Activated T-cell treated with anti-CD3 and anti-CD28 coated beads, Interleukin-2, amount 50 U/mL, for 1 hour (primary cell): ENCODE measurements around the gene PHOX2A.
"Not testable (repeated sequence)": the region's sequence is repeated elsewhere in the genome, so short reads cannot be mapped to it uniquely, and the experiment has no call there.

ENCODE experiments used
- DNase-seq: peaks from one replicate; pipeline ENCODE4 v3.0.0-alpha.2; 2020

PHOX2A gene

DNA sequence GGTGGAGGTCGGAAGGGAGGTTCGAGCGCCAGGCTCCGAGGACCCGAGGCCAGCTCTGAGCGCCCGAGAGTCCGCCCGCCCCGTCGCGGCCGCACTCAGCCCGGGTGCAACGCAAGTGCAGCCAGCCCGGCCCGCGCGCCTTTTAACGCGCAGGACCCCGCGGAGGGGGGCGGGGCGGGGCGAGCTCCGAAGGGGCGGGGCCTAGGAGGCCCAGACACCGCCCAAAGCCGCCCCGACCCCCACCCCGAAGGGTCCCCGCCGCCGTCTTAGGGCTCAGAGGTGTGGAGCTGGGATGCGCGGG lies at the start of gene PHOX2A:
PHOX2A (minus strand) TSS at position 117 of the 301 bp plus-strand sequence. CDS start 172 bp downstream, outside the sequence.
- DNase-seq = no peak

DNA sequence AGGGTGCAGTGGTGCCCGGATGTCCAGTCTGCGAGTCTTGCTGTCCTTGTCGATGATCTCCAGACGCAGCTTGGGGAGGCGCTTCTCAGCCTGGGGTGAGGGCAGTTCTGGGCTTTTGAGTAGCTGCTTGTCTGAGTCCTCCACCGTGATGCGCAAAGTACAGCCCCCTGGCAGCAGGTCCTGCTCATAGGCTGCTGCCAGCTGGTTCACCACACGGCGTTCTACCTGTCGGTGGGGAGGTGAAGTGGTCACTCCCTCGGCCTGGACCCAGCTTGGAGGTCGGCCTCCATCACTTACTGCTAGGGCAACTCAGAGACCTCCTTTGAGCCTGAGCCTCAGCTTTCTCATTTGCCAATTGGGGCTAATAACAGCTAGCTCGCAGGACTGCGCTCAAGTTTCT lies 49.4 kb upstream of the PHOX2A start:
- DNase-seq = no peak

DNA sequence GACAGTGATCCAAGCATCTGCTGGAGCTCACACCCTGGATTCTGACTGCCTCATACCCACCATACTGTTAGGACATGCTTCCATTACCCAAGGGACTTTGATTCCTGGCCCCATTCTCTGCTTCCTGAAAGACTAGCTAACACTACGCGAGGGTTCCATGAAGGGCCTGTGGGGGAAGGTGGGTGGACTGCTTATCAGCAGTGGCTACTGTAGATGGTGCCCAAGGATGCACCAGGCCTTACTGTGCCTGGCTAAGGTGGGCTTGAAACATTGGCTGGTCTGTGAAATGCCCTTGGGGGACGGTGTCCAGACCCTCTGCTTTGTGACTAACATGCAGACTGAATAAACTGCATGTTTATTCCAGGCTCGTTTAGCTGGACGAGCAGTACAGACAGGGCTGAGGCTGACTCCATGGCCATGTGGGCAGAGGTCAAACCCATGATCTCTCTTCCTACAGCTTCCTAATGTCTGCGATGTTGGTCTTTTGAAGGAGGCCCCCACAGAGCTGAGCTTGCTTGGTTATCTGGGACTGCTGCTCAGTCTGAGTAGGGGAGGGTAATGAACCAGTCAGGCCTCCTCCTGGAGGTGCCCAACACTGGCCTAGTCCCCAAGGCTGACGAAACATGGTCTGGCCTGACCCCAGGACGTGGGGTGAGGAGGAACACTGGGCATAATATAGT lies 48.3 kb upstream of the PHOX2A start:
- no peak for DNase-seq

DNA sequence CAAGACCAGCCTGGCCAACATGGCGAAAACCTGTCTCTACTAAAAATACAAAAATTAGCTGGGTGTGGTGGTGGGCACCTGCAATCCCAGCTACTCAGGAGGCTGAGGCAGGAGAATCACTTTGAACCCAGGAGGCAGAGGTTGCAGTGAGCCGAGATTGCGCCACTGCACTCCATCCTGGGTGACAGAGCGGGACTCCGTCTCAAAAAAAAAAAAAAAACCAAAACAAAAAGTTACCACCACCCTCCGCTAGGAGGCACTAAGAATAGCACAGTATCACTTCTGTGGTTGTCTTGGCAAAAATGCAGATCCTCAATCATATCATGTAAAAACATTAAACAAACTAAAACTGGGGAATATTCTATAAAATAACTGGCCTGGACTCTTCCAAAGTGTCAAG lies 46.8 kb upstream of the PHOX2A start:
- DNase-seq = not testable (repeated sequence)

DNA sequence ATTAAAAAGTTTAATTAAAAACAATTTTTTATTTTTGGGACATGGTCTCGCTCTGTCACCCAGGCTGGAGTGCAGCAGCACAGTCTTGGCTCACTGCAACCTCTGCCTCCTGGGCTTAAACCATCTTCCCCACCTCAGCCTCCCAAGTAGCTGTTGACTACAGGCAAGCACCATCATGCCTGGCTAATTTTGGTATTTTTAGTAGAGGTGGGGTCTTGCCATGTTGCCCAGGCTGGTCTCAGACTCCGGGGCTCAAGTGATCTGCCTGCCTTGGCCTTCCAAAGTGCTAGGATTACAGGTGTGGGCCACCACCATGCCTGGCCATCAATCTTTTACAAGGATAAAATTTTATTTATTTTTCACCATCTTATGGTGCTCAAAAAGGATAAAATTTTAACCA lies 43.3 kb upstream of the PHOX2A start:
- no peak for DNase-seq

DNA sequence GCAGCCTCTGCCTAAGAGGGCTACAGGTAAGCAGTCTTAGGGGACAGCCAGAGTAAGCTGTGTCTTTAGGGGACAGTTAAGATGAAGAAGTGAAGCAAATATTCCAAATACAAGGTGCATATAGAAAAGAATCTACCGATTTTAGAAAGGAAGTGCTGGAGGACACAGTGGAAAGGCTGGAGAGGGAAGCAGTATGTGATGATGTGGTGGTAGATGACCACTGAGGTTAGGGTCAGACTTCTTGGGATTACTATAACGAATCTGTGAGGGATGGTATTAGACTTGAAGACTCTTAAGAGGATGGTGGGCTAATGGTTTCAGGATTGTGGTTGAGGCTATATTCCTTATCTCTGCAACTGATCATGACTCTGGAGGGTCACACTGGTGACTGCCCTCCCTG lies 40.0 kb upstream of the PHOX2A start:
- no peak for DNase-seq

DNA sequence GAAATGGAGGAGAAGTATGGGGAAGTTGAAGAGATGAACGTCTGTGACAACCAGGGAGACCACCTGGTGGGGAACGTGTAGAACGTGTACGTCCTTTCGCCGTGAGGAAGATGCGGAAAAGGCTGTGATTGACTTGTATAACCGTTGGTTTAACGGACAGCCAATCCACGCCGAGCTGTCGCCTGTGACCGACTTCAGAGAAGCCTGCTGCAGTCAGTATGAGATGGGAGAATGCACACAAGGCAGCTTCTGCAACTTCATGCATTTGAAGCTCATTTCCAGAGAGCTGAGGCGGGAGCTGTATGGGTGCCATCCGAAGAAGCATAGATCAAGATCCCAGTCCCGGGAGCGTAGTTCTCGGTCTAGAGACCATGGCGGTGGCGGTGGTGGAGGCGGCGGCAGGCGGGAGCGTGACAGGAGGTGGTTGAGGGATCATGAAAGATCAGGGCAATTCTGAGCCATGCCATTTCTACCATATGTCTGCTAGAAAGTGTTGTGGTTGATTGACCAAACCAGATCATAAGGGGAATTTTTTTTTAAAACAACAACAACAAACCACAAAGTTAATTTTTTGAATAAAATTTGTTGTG lies 36.8 kb upstream of the PHOX2A start:
- DNase-seq = no peak

DNA sequence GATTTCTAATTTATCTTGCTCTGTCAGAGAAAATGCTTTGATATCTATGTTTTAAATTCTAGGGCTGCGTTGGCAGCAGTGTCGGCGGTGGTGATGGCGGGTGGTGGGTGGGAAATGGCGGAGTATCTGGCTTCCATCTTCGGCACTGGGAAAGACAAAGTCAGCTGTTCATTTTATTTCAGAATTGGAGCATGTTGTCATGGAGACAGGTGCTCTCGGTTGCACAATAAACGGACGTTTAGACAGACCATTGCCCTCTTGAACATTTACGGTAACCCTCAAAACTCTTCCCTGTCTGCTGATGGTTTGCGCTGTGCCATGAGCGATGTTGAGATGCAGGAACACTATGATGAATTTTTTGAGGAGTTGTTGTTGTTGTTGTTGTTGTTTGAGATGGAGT lies 36.1 kb upstream of the PHOX2A start:
- no peak for DNase-seq

DNA sequence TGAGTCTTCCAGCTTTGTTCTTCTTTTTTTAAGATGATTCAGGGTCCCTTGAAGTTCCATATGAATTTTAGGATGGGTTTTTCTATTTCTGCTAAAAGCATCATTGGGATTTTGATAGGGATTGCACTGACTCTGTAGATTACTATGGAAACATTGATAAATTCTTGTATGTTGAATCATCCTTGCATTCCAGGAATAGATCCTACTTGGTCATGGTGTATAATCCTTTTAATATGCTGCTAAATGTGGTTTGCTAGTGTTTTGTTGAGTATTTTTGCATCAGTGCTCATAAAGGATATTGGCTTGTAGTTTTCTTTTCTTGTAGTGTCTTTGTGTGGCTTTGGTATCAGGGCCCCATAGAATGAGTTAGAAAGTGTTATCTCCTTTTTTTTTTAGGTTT lies 34.9 kb upstream of the PHOX2A start:
- DNase-seq = no peak

DNA sequence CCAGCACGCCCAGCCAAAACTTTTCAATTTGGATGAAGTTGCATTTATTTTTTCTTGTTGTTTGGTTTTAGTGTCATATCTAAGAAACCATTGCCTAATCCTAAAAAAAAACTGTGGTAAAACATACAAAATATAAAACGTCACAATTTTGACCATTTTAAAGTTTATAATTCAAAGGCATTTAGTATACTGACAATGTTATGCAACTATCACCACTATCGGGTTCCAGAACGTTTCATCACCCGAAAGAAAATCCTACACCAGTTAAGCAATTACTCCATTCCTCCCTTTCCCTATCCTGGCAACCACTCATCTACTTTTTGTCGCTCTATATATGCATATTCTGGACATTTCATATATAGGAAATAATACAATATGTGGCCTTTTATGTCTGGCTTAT lies 30.5 kb upstream of the PHOX2A start:
- no peak for DNase-seq

DNA sequence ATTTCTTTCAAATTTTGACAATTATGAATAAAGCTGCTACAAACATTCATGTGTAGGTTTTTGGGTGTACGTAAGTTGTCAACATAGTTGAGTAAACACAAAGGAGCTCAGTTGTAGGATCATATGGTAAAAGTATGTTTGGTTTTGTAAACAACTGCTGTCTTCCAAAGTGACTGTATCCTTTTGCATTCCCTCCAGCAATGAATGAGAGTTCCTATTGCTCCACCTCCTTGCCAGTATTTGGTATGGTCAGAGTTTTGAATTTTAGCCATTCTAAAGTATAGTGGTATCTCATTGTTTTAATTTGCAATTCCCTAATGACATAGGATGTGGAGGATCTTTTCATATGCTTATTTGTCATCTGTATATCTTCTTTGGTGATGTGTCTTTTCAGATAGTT lies 28.0 kb upstream of the PHOX2A start:
- no peak for DNase-seq

DNA sequence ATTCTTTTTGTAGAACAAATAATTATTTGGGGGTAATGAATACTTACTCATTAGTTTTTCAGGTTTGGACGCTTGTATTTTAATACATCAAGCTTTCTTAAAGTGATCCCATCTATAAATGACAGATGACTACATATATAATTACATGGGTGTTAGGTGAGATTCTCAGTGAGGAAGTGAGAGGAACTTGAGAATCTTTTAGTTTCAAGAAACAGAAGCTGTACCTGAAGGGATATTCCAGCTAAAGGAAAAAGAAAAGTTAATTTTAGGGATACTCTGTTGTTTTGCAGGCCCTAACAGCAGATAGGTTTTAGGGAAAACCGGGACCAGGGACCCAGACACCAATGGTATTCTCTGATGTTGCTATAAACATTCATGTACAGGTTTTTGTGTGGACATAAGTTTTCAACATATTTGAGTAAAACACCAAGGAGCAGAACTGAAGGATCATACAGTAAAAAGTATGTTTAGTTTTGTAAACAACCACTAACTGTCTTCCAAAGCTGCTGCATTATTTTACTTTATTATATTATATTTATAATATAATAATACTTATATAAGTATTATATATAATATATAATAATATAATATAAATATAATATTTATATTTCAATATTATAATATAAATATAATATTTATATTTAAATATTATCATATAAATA lies 24.1 kb upstream of the PHOX2A start:
- DNase-seq = no peak

DNA sequence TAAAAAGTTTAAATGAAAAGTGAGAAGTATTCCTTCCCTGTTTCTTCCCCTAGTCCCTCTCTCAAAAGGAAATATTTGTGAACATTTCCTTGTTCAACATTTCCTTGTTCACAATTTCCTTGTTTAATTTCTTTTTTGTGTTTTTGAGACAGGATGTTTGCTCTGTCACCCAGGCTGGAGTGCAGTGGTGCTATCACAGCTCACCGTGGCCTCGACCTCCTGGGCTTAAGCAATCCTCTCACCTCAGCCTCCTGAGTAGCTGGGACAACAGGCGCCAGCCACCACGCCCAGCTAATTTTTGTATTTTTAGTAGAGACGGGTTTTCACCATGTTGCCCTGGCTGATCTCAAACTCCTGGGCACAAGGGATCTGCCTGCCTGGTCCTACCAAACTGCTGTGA lies 23.0 kb upstream of the PHOX2A start:
- DNase-seq = not testable (repeated sequence)

DNA sequence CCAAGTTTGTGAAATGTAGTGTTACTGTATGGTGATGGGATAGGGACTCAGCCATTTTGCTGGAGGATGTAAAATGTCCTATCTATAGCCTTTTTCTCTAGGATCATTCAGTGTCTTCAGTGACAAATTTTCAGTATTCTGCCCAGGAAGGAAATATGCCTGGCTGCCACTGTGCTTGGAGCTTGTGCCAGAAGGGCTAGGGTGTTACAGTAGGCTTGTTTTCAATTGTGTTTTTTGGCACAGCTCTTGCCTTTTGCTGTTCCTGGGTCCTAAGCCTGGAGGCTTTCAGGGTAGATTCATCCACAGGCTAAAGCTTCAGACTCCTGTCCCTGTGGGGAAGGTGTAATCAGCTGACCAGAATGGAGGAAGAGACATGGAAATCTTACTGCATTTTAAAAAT lies 22.0 kb upstream of the PHOX2A start:
- no peak for DNase-seq

DNA sequence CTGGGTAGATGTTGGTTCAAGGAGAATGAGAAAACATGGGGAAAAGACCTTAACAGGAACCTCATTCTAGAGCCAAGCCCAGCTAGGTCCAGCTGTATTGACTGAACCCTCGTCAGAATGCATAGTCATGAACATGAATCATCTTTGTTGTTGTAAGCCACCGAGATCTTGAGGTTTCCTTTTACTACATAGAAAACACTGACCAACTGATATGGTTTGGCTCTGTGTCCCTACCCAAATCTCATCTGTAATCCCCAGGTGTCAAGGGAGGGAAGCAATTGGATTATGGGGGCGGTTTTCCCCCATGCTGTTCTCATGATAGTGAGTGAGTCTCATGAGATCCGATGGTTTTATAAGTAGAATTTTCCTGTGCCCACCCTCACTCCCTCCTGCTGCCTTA lies 19.4 kb upstream of the PHOX2A start:
- no peak for DNase-seq

DNA sequence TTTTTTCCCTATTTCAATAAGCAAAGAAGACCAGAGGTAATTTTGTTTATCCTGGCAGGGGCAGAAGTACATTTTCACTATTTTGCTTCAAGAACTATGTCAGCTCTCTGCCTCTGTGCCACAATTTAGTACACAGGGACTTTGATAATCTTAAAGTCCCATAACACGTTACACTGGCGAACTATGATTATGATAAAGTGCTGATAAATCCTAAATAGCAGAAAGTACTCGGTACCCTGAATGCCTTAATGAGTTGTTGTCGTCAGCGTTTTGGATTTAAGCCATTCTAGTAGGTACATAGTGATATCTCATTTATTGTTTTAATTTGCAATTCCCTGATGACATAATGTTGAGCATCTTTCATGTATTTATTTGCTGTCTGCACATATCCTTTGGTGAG lies 16.6 kb upstream of the PHOX2A start:
- no peak for DNase-seq

DNA sequence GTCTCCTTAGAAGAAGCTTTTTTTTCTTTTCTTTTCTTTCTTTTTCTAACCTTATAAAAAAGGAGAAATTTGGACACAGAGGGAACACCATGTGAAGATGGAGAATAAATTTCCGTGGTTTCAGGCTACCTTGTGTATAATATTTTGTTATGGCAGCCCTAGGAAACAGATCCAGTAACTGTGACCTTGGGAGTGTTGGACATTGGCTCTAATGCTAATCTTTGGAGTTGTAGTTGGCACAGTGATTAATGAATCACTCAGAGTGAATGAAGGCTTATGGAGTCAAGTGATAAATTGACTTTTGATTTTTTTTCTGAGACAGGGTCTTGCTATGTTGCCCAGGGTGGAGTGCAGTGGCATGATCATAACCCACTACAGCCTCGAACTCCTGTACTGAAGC lies 15.5 kb upstream of the PHOX2A start:
- no peak for DNase-seq

DNA sequence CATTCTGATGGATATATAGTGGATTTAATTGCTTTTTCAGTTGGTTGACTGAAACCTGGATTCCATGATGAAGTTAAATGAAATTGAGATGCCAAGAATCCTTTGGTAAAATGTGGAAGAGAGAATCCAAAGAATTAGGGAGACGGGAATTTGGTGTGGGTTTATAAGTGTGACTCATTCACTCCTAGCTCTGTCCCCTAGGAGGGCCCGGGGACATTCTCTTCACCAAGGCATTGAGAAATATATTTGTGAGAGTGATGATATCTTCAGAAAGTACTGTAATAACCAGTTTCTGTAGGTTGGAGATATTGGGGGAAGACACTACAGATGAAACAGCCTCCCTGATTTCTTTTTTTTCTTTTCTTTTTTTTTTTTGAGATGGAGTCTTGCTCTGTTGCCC lies 13.6 kb upstream of the PHOX2A start:
- DNase-seq = no peak

DNA sequence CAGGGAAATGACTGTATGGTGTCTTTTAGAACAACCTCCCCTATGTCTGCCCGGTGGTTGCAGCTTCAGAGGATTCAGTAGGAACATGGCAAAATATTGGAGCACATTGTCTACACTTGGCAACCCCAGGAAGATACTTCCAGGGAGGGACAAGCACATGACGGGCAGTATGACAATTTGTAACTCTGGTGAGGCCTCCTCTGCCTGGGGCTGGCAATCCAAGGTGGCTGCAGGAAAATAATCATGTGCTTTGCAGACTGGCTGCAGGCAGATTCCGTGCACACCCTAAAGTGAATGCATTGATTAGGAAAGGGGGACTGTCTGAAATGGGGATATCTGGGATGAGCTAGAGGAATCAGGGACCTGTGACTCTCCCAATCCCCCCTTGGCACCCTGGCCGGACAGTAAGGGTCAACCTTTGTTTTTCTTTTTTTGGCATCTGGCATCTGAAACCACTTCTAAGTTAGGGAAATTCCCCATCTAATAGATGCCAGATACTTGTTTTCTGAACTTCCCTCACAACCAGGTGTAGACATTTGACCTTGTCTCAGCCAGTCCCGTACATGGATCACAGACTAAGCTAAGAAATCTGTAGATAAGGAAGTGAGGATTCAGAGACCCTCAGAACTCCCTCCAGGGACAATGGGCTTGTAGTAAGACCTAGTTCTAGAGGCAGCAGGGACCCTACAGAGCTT lies 10.5 kb upstream of the PHOX2A start:
- DNase-seq = no peak

DNA sequence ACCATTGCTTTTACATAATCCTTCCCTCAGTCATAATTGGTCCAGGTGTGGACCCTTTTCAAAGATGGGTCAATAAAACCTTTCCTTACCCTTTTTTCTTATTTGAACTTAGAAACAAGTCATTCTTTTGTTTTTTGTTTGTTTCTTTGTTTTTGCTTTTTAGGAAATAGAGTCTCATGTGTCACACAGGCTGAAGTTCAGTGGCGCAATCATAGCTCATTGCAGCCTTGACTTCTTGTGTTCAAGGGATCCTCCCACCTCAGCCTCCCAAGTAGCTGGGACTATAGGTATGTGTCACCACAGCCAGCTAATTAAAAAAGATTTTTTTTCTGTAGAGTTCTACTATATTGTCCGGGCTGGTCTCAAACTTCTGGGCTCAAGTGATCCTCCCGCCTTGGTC lies 9.4 kb upstream of the PHOX2A start:
- DNase-seq = no peak

DNA sequence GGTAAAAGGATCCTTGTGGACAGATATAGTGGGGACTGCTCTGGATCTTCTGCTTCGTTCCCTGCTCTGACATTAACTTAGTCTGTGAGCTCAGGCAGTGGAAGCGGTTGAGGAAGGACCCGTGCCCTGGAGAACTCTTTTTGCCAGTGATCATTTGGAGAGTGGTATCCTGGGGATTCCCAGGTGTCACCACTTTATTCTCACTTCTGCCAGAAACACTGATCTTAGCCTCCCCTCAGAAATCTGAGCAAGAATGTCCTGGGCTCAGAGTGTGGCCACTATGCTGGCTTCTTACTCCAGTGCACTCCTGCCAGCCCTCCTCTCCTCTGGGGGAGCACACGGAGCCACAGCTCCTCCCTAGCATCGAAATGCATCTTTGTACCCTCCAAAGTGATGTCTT lies 7.6 kb upstream of the PHOX2A start:
- no peak for DNase-seq

DNA sequence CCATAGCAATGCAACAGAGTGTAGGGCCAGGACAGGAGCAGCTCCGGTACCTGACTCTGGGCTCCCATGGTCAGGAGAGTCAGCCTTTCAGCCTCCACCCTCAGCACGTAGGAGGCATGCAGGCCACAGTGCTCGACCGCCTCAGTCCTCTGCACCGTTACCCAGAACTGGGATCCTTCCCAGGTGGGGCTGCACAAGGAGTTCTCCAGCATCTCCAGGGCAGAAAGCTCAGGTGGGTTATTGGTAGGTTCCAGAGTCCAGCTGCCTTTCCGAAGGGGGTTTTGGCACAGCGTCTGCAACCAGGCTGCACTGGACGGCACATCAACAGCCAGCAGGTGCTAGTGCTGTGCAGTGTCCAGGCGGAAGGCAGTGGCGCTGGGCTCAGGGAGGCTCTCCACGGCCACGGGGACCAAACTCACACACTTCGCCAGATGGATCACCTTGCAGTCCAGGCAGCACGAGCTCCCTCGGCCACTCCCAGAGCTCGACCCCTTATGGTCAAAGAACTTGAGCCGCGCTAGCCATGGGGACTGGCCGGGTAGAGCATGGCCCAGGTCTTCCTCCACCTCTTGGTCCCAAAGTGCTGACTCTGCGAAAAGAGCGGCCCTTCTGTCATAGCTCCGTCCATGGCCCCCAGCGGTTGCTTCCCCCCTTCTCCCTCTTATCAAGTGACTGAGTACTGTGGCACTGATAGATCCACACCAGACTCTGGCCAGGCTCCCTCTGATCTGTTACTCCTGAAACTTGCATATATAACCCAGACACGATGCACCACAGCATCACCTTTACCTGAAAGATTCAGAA lies 6.9 kb upstream of the PHOX2A start:
- DNase-seq = no peak

DNA sequence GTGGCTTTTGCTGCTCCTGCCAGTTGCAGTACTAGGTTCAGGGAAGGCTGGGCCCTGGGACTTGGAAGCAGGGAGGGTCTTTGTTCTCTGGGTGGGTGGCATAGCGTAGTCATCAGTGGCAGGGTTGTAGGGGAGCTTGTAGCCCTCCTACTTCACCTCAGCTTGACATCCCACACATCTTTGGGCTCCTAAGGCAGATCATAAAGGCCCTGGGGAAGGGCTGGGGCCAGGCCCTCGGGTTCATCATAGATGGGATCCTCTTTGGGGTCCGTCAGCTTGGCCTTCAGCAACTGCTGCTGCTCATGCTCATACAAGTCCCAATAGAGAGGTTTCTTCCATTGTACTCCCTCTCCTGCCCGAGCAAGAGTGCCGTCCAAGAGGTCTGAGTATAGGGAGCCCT lies 6.0 kb upstream of the PHOX2A start:
- no peak for DNase-seq
